GM12865 (cell line): Measurements from ENCODE around the gene RBMX2.
A peak's percentile ranks its signal among the peaks of the same experiment; 100 is the strongest.
"Not testable (repeated sequence)": the region's sequence is repeated elsewhere in the genome, so short reads cannot be mapped to it uniquely, and the experiment has no call there.

Experiments
- DNase-seq: peaks from one replicate; pipeline ENCODE4 v3.0.0; 2010; ENCODE audit warnings: low read depth
- H3K4me3 ChIP-seq: 2 replicates; pipeline ENCODE4 v1.5.1; 2011; ENCODE audit warnings: mild to moderate bottlenecking, low read depth, low read length, control low read depth
- TF ChIP-seq, protein P1 (sequence below): IDR thresholded peaks from 2 replicates; pipeline ENCODE4 v1.5.1; 2011; ENCODE audit warnings: low read length, control low read depth, low read depth, inconsistent platforms; ENCODE audit not compliant: insufficient read depth; ENCODE audit errors: missing control alignments

Gene RBMX2, protein sequence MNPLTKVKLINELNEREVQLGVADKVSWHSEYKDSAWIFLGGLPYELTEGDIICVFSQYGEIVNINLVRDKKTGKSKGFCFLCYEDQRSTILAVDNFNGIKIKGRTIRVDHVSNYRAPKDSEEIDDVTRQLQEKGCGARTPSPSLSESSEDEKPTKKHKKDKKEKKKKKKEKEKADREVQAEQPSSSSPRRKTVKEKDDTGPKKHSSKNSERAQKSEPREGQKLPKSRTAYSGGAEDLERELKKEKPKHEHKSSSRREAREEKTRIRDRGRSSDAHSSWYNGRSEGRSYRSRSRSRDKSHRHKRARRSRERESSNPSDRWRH

DNA sequence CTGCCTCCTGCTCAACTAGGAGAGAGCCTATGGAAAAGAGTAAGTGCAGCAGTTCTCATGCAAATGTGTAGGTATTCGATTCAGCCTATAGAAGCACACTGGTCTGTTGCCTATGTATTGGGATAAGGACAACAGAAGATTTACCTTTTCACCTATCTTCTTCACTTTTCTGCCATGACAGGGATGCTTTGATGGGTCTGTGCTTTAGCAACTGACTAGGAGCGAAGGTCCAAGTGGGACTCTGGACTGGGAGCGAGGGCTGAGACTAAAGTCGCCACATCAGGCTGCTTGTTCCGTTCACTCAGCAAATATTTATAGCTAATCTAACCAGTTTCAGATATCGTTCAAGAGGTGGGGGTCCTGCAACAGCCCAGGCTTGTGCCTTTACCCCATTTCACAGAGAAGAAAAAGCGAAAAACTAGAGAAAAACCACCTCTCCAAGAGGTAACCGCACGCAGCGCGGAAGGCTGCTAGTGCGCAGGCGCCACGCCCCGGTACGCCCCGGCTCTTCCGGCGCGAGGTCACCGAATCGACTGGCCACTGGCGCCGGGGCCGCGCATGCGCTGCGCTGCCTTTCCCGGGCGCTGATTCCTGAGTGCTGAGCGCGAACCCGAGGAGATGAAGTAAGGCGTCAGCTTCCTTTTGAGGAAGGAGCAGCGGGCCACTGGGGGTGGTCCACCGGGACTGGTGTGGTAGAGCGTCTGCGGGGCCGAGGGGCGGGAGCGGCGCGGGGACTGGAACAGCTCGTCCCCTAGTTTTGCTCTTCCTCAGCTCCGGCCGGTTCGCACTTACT lies at the start of gene RBMX2:
TSS of gene RBMX2 (plus strand) at position 573 of the 793 bp plus-strand sequence. CDS start at position 619, 46 bp downstream.
- TF ChIP-seq, protein P1, sequence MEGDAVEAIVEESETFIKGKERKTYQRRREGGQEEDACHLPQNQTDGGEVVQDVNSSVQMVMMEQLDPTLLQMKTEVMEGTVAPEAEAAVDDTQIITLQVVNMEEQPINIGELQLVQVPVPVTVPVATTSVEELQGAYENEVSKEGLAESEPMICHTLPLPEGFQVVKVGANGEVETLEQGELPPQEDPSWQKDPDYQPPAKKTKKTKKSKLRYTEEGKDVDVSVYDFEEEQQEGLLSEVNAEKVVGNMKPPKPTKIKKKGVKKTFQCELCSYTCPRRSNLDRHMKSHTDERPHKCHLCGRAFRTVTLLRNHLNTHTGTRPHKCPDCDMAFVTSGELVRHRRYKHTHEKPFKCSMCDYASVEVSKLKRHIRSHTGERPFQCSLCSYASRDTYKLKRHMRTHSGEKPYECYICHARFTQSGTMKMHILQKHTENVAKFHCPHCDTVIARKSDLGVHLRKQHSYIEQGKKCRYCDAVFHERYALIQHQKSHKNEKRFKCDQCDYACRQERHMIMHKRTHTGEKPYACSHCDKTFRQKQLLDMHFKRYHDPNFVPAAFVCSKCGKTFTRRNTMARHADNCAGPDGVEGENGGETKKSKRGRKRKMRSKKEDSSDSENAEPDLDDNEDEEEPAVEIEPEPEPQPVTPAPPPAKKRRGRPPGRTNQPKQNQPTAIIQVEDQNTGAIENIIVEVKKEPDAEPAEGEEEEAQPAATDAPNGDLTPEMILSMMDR: no peak
- H3K4me3 ChIP-seq: peak within 1 kb of the TSS; percentile 72
- peak; percentile 84 for DNase-seq

DNA sequence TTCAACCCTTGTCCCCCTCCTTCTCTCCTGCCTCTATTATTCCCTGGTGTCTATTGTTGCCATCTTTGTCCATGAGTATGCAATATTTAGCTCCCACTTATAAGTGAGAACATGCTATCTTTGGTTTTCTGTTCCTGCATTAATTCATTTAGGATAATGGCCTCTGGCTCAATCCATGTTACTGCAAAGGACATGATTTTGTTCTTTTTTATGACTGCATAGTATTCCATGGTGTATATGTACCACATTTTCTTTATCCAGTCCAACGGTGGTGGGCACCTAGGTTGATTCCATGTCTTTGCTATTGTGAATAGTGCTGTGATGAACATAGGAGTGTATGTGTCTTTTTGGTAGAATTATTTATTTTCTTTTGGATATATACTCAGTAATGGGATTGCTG lies 49.7 kb upstream of the RBMX2 start:
- H3K4me3 ChIP-seq, DNase-seq: not testable (repeated sequence)

DNA sequence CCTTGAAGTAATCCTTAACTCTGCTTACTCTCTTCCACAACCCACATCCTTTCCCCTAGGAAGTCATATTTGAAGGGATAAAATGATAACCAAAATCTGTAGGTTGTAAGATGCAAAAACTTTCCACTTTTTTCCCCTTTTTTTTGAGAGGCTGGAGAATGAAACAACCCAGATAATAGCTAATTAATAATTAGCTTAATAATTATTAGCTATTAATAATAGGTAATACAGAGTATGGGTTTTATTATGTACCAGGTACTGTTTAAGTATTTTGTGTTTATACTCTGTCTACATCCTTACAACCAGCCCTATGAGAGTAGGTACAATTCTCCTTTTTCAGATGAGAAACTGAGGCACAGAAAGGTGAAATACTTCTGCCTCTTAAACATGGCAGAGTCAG lies 25.7 kb upstream of the RBMX2 start:
- no peak overlapping the region for H3K4me3 ChIP-seq
- TF ChIP-seq, protein P1: no peak
- no peak for DNase-seq

- H3K4me3 ChIP-seq: no peak overlapping the region
- TF ChIP-seq, protein P1: no peak
- no peak for DNase-seq
These were observed 23.6 kb upstream of the RBMX2 start for GRCh38 chrX:130378024-130378669.

- no peak for DNase-seq
- TF ChIP-seq, protein P1: no peak
These were observed 16.3 kb upstream of the RBMX2 start, which contains the start of gene GPR119 for GRCh38 chrX:130385520-130385919. GPR119 (minus strand) TSS chrX:130385674; CDS start chrX:130385447, 227 bp downstream.

DNA sequence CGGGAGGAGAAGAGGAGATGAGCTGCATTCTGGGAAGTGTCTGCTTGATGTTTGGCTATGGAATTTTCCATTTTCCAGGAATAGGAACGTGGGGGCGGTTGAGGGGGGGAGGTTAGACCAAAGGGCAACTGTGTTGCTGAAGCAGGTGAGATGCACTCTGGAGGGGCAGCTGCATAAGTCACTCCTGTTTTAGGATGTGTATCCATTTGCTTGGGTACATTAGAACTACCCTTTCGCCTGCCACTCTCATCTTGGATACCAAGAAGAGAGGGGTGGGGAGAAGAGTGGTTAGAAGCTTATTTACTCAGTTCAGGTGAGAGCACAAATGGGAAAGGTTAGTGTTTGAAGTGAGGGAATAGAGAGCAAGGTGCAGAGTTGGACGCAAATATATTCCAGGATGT lies 15.4 kb upstream of the RBMX2 start:
- H3K4me3 ChIP-seq: no peak overlapping the region
- TF ChIP-seq, protein P1: no peak
- no peak for DNase-seq

More at GRCh38 chrX:130385520-130385919, 16.3 kb upstream of the RBMX2 start, which contains the start of gene GPR119:
- H3K4me3 ChIP-seq: no peak within 1 kb of the TSS

- H3K4me3 ChIP-seq: no peak overlapping the region
- peak; percentile 18 for DNase-seq
- TF ChIP-seq, protein P1: peak; percentile 46
These were observed 8.2 kb upstream of the RBMX2 start for GRCh38 chrX:130393451-130394074.
